NCI-H345 treated with DMSO at 0.1 percent for 48 hours (cell line): Measurements from ENCODE around the gene AQP7.
"Not testable (repeated sequence)": the region's sequence is repeated elsewhere in the genome, so short reads cannot be mapped to it uniquely, and the experiment has no call there.

Experiments
- DNase-seq: peaks from one replicate; lab custom pipeline; 2025; ENCODE audit not compliant: unreplicated experiment; lab: John Stamatoyannopoulos, UW

The AQP7 gene

GRCh38 chr9:33434317-33435105, 32.1 kb upstream of the AQP7 start:
- DNase-seq = no peak

- no peak for DNase-seq
These were observed 31.5 kb upstream of the AQP7 start for GRCh38 chr9:33433871-33434270.

- DNase-seq = no peak
These were observed 29.1 kb upstream of the AQP7 start for GRCh38 chr9:33431420-33431819.

GRCh38 chr9:33430942-33431341, 28.6 kb upstream of the AQP7 start:
- no peak for DNase-seq

- no peak for DNase-seq
These were observed 27.1 kb upstream of the AQP7 start for GRCh38 chr9:33429256-33429985.

GRCh38 chr9:33426843-33427293, 24.5 kb upstream of the AQP7 start:
- no peak for DNase-seq

GRCh38 chr9:33425128-33425533, 22.8 kb upstream of the AQP7 start:
- no peak for DNase-seq

GRCh38 chr9:33424492-33424891, 22.1 kb upstream of the AQP7 start:
- not testable (repeated sequence) for DNase-seq

- DNase-seq = not testable (repeated sequence)
These were observed 21.7 kb upstream of the AQP7 start for GRCh38 chr9:33424043-33424442.

- DNase-seq = no peak
These were observed 17.4 kb upstream of the AQP7 start for GRCh38 chr9:33419708-33420303.

- DNase-seq = no peak
These were observed 15.7 kb upstream of the AQP7 start for GRCh38 chr9:33418090-33418489.

- DNase-seq = no peak
These were observed 14.6 kb upstream of the AQP7 start for GRCh38 chr9:33416996-33417395.

- peak; percentile 44 for DNase-seq
These were observed 13.2 kb upstream of the AQP7 start for GRCh38 chr9:33415501-33416038.

- no peak for DNase-seq
These were observed 12.6 kb upstream of the AQP7 start for GRCh38 chr9:33414889-33415500.

GRCh38 chr9:33414268-33414667, 11.9 kb upstream of the AQP7 start:
- no peak for DNase-seq

GRCh38 chr9:33408087-33408486, 5.7 kb upstream of the AQP7 start:
- no peak for DNase-seq

GRCh38 chr9:33407061-33407460, 4.7 kb upstream of the AQP7 start:
- DNase-seq = no peak

GRCh38 chr9:33404788-33405362, 2.5 kb upstream of the AQP7 start:
- no peak for DNase-seq

- DNase-seq = no peak
These were observed 1.8 kb upstream of the AQP7 start for GRCh38 chr9:33403941-33404787.

- DNase-seq = not testable (repeated sequence)
These were observed 559 bp downstream of the AQP7 start for GRCh38 chr9:33401809-33402208.
